HepG2 (cell line): ENCODE results near the gene IL3RA. TPM values are rescaled to one million over a fixed set of nuclear protein-coding genes. Genes with fewer than 3 reads are reported as not detected.

Experiments
- BHLHE40 ChIP-seq: IDR thresholded peaks from 2 replicates; pipeline ENCODE4 v1.6.1; 2011; ENCODE audit warnings: low read length, improper control_type of control experiment
- CBFB ChIP-seq: sonication (generic); formaldehyde crosslinking; IDR thresholded peaks from 2 replicates; pipeline ENCODE4 v1.4.0; 2020; ENCODE audit warnings: missing genetic modification reagents
- DDIT3 ChIP-seq: sonication (generic); formaldehyde crosslinking; IDR thresholded peaks from 2 replicates; pipeline ENCODE4 v1.4.0; 2020; ENCODE audit warnings: mild to moderate bottlenecking, missing genetic modification reagents
- ERF ChIP-seq: IDR thresholded peaks from 2 replicates; pipeline ENCODE4 v1.6.1; 2018; ENCODE audit warnings: missing biosample characterization, missing genetic modification reagents
- FOXM1 ChIP-seq: sonication (generic); formaldehyde crosslinking; IDR thresholded peaks from 2 replicates; pipeline ENCODE4 v1.5.0; 2020; ENCODE audit warnings: missing genetic modification reagents
- HDAC1 ChIP-seq: sonication (generic); formaldehyde crosslinking; IDR thresholded peaks from 2 replicates; pipeline ENCODE4 v1.5.1; 2020; ENCODE audit warnings: mild to moderate bottlenecking, missing genetic modification reagents
- HMG20A ChIP-seq: IDR thresholded peaks from 2 replicates; pipeline ENCODE4 v1.6.1; 2016; ENCODE audit warnings: borderline replicate concordance
- HOXA3 ChIP-seq: sonication (generic); formaldehyde crosslinking; IDR thresholded peaks from 2 replicates; pipeline ENCODE4 v1.5.0; 2020; ENCODE audit warnings: missing genetic modification reagents
- MXD1 ChIP-seq: sonication (generic); formaldehyde crosslinking; IDR thresholded peaks from 2 replicates; pipeline ENCODE4 v1.4.0; 2020; ENCODE audit warnings: mild to moderate bottlenecking, missing genetic modification reagents
- NR1H2 ChIP-seq: sonication (generic); formaldehyde crosslinking; IDR thresholded peaks from 2 replicates; pipeline ENCODE4 v1.8.1; 2022; ENCODE audit warnings: low read depth, missing genetic modification reagents, borderline replicate concordance
- PCBP2 ChIP-seq: fragments of 200-400 bp; formaldehyde crosslinking; optimal IDR thresholded peaks from 2 replicates; pipeline ENCODE3; 2018; ENCODE audit warnings: low read length, low read depth; ENCODE audit not compliant: poor library complexity, severe bottlenecking
- RAD21 ChIP-seq: fragments of 450-650 bp; formaldehyde crosslinking; IDR thresholded peaks from 2 replicates; pipeline ENCODE4 v1.5.0; 2020; ENCODE audit warnings: mild to moderate bottlenecking
- TGIF2 ChIP-seq: IDR thresholded peaks from 2 replicates; pipeline ENCODE4 v1.6.1; 2016; ENCODE audit warnings: control low read depth, missing compliant biosample characterization
- ZEB1 ChIP-seq: IDR thresholded peaks from 2 replicates; pipeline ENCODE4 v1.6.1; 2012; ENCODE audit warnings: mild to moderate bottlenecking, low read depth, inconsistent platforms; ENCODE audit not compliant: insufficient replicate concordance
- ZMYM2 ChIP-seq: sonication (generic); formaldehyde crosslinking; IDR thresholded peaks from 2 replicates; pipeline ENCODE4 v1.8.0; 2022; ENCODE audit warnings: mild to moderate bottlenecking, missing genetic modification reagents
- ZNF230 ChIP-seq: sonication (generic); formaldehyde crosslinking; IDR thresholded peaks from 2 replicates; pipeline ENCODE4 v1.4.0; 2020; ENCODE audit warnings: mild to moderate bottlenecking, missing genetic modification reagents
- ZNF263 ChIP-seq: sonication (generic); formaldehyde crosslinking; IDR thresholded peaks from 2 replicates; pipeline ENCODE4 v1.4.0; 2020; ENCODE audit warnings: missing genetic modification reagents
- ZNF367 ChIP-seq: sonication (generic); formaldehyde crosslinking; IDR thresholded peaks from 2 replicates; pipeline ENCODE4 v1.4.0; 2020; ENCODE audit warnings: missing genetic modification reagents, borderline replicate concordance
- ZNF430 ChIP-seq: sonication (generic); formaldehyde crosslinking; IDR thresholded peaks from 2 replicates; pipeline ENCODE4 v1.9.0; 2021; ENCODE audit warnings: mild to moderate bottlenecking, missing genetic modification reagents
- ZNF598 ChIP-seq: sonication (generic); formaldehyde crosslinking; IDR thresholded peaks from 2 replicates; pipeline ENCODE4 v1.5.1; 2020; ENCODE audit warnings: mild to moderate bottlenecking, missing genetic modification reagents, borderline replicate concordance
- ZNF740 ChIP-seq: sonication (generic); formaldehyde crosslinking; IDR thresholded peaks from 2 replicates; pipeline ENCODE4 v1.4.0; 2020; ENCODE audit warnings: missing genetic modification reagents
- ZNF782 ChIP-seq: sonication (generic); formaldehyde crosslinking; IDR thresholded peaks from 2 replicates; pipeline ENCODE4 v1.4.0; 2020; ENCODE audit warnings: missing genetic modification reagents, mild to moderate bottlenecking, borderline replicate concordance
- polyA plus RNA-seq, 8 experiments: library from polyadenylated mRNA; depleted of rRNA in 3 of 8; stranded (reverse) in 7 of 8; unstranded in 1 of 8; fragments of >200 nt; fragmentation: Illumina TruSeq in 4 of 8; extraction: Trizol in 4 of 8; gene quantifications; 2 replicates each; pipeline versions ENCODE4 v1.2.1 to v1.2.3, GENCODE V29; 2011 to 2016; ENCODE audit warnings: low read depth in 4 of 8, missing spikeins in 1 of 8, mixed read lengths in 1 of 8; ENCODE audit not compliant: insufficient read depth in 1 of 8
- total RNA-seq, 5 experiments: library from RNA; depleted of rRNA; stranded (reverse); fragments of >200 nt; fragmentation: Illumina TruSeq; extraction: Trizol; gene quantifications; 2 replicates each; pipeline ENCODE4 v1.2.3, GENCODE V29; 2016; ENCODE audit warnings: low read depth in 1 of 5
- TF ChIP-seq, protein P1 (sequence below): sonication (generic); formaldehyde crosslinking; IDR thresholded peaks from 2 replicates; pipeline ENCODE4 v1.4.0; 2020; ENCODE audit warnings: mild to moderate bottlenecking, missing genetic modification reagents
- TF ChIP-seq, protein P2 (sequence below): sonication (generic); formaldehyde crosslinking; IDR thresholded peaks from 2 replicates; pipeline ENCODE4 v1.8.0; 2022; ENCODE audit warnings: mild to moderate bottlenecking, missing genetic modification reagents, moderate library complexity
- TF ChIP-seq, protein P3 (sequence below): conservative IDR thresholded peaks from 2 replicates; pipeline ENCODE4 v1.6.1; 2018; ENCODE audit warnings: missing genetic modification reagents

The IL3RA gene
- total and polyA plus RNA-seq, 2 of the 13 experiments (the other 11 are each of a cell fraction or from before 2014, with no cell fraction given): not detected

DNA sequence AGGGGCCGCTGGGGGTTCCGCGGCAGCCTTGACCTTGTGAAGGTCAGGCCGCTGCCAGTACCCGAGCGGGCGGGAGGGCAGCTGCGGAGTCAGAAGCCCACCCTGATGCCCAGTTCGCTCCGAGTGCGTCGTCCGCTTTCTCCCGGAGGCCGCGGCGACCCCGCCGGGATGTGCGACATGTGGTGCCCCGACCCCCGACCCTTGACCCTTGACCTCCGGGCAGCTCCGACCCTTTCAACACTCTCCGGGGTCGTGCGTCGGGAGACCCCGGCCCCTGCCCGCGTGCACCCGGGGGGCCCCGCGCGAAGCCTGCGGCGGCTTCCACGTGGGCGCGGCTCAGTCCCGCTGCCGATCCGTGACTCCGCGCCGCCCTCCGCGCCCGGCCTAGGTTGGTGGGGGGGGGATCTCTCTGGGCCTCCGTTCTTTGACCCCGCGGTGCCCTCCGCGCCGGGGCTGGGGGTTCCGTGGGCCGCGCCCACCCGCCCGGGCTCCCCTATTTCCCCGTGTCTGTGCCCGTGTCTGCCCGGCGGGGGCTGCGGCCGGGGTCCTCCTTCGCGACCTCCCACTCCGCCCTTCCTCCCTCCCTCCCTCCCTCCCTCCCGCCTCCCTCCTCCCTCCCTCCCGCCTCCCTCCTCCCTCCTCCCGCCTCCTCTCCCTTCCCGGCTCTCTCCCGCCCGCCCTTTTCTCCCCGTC is 55.9 kb downstream of the IL3RA start (continued):
- no peak for TF ChIP-seq MXD1 (CRISPR knock-in tag)
- no peak for TF ChIP-seq ZEB1
- TF ChIP-seq, protein P1, sequence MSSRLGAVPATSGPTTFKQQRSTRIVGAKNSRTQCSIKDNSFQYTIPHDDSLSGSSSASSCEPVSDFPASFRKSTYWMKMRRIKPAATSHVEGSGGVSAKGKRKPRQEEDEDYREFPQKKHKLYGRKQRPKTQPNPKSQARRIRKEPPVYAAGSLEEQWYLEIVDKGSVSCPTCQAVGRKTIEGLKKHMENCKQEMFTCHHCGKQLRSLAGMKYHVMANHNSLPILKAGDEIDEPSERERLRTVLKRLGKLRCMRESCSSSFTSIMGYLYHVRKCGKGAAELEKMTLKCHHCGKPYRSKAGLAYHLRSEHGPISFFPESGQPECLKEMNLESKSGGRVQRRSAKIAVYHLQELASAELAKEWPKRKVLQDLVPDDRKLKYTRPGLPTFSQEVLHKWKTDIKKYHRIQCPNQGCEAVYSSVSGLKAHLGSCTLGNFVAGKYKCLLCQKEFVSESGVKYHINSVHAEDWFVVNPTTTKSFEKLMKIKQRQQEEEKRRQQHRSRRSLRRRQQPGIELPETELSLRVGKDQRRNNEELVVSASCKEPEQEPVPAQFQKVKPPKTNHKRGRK: no peak
- 0 out of 2 replicates have a peak, but pooled peaks have one; percentile 56 for TF ChIP-seq NR1H2
- TF ChIP-seq ZMYM2 (CRISPR knock-in tag): 0 out of 2 replicates have a peak, but pooled peaks have one; percentile 33
- TF ChIP-seq, protein P2, sequence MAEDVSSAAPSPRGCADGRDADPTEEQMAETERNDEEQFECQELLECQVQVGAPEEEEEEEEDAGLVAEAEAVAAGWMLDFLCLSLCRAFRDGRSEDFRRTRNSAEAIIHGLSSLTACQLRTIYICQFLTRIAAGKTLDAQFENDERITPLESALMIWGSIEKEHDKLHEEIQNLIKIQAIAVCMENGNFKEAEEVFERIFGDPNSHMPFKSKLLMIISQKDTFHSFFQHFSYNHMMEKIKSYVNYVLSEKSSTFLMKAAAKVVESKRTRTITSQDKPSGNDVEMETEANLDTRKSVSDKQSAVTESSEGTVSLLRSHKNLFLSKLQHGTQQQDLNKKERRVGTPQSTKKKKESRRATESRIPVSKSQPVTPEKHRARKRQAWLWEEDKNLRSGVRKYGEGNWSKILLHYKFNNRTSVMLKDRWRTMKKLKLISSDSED (CRISPR knock-in tag): no peak
- no peak for TF ChIP-seq FOXM1 (CRISPR knock-in tag)
- TF ChIP-seq ZNF263: peak; percentile 93
- TF ChIP-seq CBFB (CRISPR knock-in tag): peak; percentile 27; the same call in 1 of the 2 replicates
- TF ChIP-seq ZNF430 (CRISPR knock-in tag): no peak; the same call in 1 of the 2 replicates
- peak; percentile 54; the same call in 1 of the 2 replicates for TF ChIP-seq RAD21
- TF ChIP-seq HOXA3 (CRISPR knock-in tag): 0 out of 2 replicates have a peak, but pooled peaks have one; percentile 40
- TF ChIP-seq ERF: no peak
- TF ChIP-seq ZNF598: peak; percentile 65; the same call in 1 of the 2 replicates
- TF ChIP-seq PCBP2: no peak
- no peak for TF ChIP-seq ZNF230
- 0 out of 2 replicates have a peak, but pooled peaks have one; percentile 40 for TF ChIP-seq HMG20A (CRISPR knock-in tag)
- TF ChIP-seq TGIF2 (CRISPR knock-in tag): no peak
- TF ChIP-seq HDAC1 (CRISPR knock-in tag): no peak
- peak; percentile 90 for TF ChIP-seq ZNF740 (CRISPR knock-in tag)
- TF ChIP-seq DDIT3 (CRISPR knock-in tag): no peak
- TF ChIP-seq, protein P3, sequence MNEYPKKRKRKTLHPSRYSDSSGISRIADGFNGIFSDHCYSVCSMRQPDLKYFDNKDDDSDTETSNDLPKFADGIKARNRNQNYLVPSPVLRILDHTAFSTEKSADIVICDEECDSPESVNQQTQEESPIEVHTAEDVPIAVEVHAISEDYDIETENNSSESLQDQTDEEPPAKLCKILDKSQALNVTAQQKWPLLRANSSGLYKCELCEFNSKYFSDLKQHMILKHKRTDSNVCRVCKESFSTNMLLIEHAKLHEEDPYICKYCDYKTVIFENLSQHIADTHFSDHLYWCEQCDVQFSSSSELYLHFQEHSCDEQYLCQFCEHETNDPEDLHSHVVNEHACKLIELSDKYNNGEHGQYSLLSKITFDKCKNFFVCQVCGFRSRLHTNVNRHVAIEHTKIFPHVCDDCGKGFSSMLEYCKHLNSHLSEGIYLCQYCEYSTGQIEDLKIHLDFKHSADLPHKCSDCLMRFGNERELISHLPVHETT (CRISPR knock-in tag): 0 out of 2 replicates have a peak, but pooled peaks have one; percentile 54
- 0 out of 2 replicates have a peak, but pooled peaks have one; percentile 25 for TF ChIP-seq ZNF367
- TF ChIP-seq ZNF782 (CRISPR knock-in tag): no peak
- no peak for TF ChIP-seq BHLHE40
